SU-DHL-6 (cell line): ENCODE results near the gene MYOM3.
"Not testable (repeated sequence)": the region's sequence is repeated elsewhere in the genome, so short reads cannot be mapped to it uniquely, and the experiment has no call there.

ENCODE experiments used
- H2AFZ ChIP-seq: fragments of 200-600 bp; sonication (generic); 2 replicates; pipeline ENCODE4 v1.6.1; 2014; ENCODE audit warnings: low read depth, mild to moderate bottlenecking, moderate library complexity, mixed read lengths, antibody characterized with exemption, low read length; ENCODE audit not compliant: severe bottlenecking
- H3F3A ChIP-seq: fragments of 200-600 bp; shearing (Covaris generic); 2 replicates; pipeline ENCODE4 v1.6.0; 2016; ENCODE audit warnings: antibody characterized with exemption, mild to moderate bottlenecking; ENCODE audit not compliant: insufficient read depth
- H3K27ac ChIP-seq: fragments of 200-600 bp; sonication (generic); 2 replicates; pipeline ENCODE4 v1.5.1; 2016; ENCODE audit warnings: low read depth, mild to moderate bottlenecking, low read length, moderate library complexity, mixed read lengths
- H3K27me3 ChIP-seq: fragments of 200-600 bp; sonication (generic), shearing (Covaris generic); 2 replicates; pipeline ENCODE4 v1.6.0; 2014; ENCODE audit warnings: mild to moderate bottlenecking, low read length
- H3K36me3 ChIP-seq: fragments of 200-600 bp; sonication (generic); 2 replicates; pipeline ENCODE4 v1.6.1; 2014; ENCODE audit warnings: mild to moderate bottlenecking, low read length, mixed read lengths
- H3K4me2 ChIP-seq: fragments of 300-600, 200-600 bp; shearing (Covaris generic), sonication (generic); 2 replicates; pipeline ENCODE4 v1.6.0; 2014; ENCODE audit warnings: low read length, low read depth, mild to moderate bottlenecking; ENCODE audit not compliant: poor library complexity, severe bottlenecking
- H3K4me3 ChIP-seq: fragments of 200-600 bp; sonication (generic); 2 replicates; pipeline ENCODE4 v1.5.1; 2014; ENCODE audit warnings: antibody characterized with exemption, low read length, mild to moderate bottlenecking, mixed read lengths; ENCODE audit not compliant: insufficient read depth, poor library complexity, severe bottlenecking
- H3K79me2 ChIP-seq: fragments of 200-600 bp; sonication (generic); 2 replicates; pipeline ENCODE4 v1.6.1; 2014; ENCODE audit warnings: mild to moderate bottlenecking, low read length, moderate library complexity; ENCODE audit not compliant: insufficient read depth
- H3K9ac ChIP-seq: fragments of 200-600 bp; sonication (generic); 2 replicates; pipeline ENCODE4 v1.7.0; 2014; ENCODE audit warnings: mild to moderate bottlenecking, low read length
- H3K9me2 ChIP-seq: fragments of 200-600 bp; sonication (generic); replicated peaks from 2 replicates; pipeline ENCODE4 v1.6.1; 2014; ENCODE audit warnings: low read length; ENCODE audit not compliant: insufficient read depth
- H3K9me3 ChIP-seq: fragments of 200-600 bp; sonication (generic); 2 replicates; pipeline ENCODE4 v1.6.1; 2014; ENCODE audit warnings: low read length, mixed read lengths; ENCODE audit not compliant: insufficient read depth
- H4K20me1 ChIP-seq: fragments of 200-600 bp; sonication (generic); 2 replicates; pipeline ENCODE4 v1.6.1; 2014; ENCODE audit warnings: low read depth, mild to moderate bottlenecking, antibody characterized with exemption, low read length, moderate library complexity, mixed read lengths
- EZH2phosphoT487 ChIP-seq: fragments of 200-600 bp; sonication (generic), shearing (Covaris generic); conservative IDR thresholded peaks from 2 replicates; pipeline ENCODE4 v1.6.1; 2018; ENCODE audit warnings: mild to moderate bottlenecking, antibody characterized with exemption, low read length, moderate library complexity, mixed read lengths
- TF ChIP-seq, protein P1 (sequence below): fragments of 200-600 bp; sonication (generic); IDR thresholded peaks from one replicate; pipeline ENCODE4 v1.5.1; 2017; ENCODE audit warnings: antibody characterized with exemption, mild to moderate bottlenecking, low read length, moderate library complexity; ENCODE audit not compliant: insufficient read depth, poor library complexity, severe bottlenecking

Gene MYOM3

DNA sequence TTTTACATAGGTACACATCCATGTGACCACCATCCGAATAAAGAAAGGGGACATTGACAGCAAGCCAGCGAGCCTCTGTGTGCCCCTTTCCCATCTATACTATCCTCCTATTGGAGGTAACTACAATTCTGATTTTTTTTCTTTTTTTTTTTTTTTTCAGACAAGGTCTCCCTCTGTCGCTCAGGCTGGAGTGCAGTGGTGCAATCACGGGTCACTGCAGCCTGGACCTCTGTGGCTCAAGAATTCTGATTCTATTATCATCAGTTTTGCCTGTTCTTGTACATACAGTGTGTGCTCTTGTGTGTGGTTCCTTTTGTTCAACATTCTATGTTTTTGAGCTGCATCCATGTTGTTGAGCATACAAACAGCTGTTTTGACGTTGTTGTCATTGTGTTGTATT lies 75.8 kb downstream of the MYOM3 start:
- Histone ChIP-seq H3K9ac (no peak overlapping the region), H3K4me2 (no peak overlapping the region), H3K27me3 (no peaks in the 10 kb centered on the region), H3K9me3 (no peaks in the 10 kb centered on the region), H4K20me1 (no peaks in the 10 kb centered on the region), H3K9me2 (no peaks in the 10 kb centered on the region), H2AFZ (no peak overlapping the region), H3K27ac (no peak overlapping the region), H3K79me2 (no peaks in the 10 kb centered on the region), H3K36me3 (no peaks in the 10 kb centered on the region), H3F3A (no peaks in the 10 kb centered on the region), H3K4me3 (no peak overlapping the region)
- TF ChIP-seq EZH2phosphoT487 = no peak
- TF ChIP-seq, protein P1, sequence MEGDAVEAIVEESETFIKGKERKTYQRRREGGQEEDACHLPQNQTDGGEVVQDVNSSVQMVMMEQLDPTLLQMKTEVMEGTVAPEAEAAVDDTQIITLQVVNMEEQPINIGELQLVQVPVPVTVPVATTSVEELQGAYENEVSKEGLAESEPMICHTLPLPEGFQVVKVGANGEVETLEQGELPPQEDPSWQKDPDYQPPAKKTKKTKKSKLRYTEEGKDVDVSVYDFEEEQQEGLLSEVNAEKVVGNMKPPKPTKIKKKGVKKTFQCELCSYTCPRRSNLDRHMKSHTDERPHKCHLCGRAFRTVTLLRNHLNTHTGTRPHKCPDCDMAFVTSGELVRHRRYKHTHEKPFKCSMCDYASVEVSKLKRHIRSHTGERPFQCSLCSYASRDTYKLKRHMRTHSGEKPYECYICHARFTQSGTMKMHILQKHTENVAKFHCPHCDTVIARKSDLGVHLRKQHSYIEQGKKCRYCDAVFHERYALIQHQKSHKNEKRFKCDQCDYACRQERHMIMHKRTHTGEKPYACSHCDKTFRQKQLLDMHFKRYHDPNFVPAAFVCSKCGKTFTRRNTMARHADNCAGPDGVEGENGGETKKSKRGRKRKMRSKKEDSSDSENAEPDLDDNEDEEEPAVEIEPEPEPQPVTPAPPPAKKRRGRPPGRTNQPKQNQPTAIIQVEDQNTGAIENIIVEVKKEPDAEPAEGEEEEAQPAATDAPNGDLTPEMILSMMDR = no peak

DNA sequence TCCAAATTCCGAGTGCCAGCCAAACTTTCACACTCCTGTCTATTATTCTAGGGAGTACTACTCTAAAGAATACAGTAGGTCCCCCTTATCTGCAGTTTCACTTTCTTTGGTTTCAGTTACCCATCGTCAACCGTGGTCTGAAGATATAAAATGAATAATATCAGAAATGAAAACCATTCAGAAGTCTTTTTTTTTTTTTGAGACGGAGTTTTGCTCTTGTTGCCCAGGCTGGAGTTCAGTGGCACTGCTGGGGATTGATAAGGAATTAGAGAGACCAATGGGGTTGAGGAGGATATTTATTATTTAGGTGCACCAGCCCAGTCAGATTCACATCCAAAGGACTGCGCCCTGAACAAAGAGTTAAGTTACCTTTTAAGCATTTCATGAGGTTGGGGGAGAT lies 79.0 kb downstream of the MYOM3 start:
- no peak overlapping the region for H3K4me2 ChIP-seq
- no peak for TF ChIP-seq EZH2phosphoT487
- TF ChIP-seq, protein P1 = no peak
- H3K9me3 ChIP-seq = no peaks in the 10 kb centered on the region
- H3K4me3 ChIP-seq = no peak overlapping the region
- H3K9me2 ChIP-seq = no peaks in the 10 kb centered on the region
- no peak overlapping the region for H2AFZ ChIP-seq
- H3F3A ChIP-seq = no peaks in the 10 kb centered on the region
- no peak overlapping the region for H3K9ac ChIP-seq
- H3K36me3 ChIP-seq = no peaks in the 10 kb centered on the region
- no peak overlapping the region for H3K27ac ChIP-seq
- H3K27me3 ChIP-seq = no peaks in the 10 kb centered on the region
- H4K20me1 ChIP-seq = no peaks in the 10 kb centered on the region
- no peaks in the 10 kb centered on the region for H3K79me2 ChIP-seq

DNA sequence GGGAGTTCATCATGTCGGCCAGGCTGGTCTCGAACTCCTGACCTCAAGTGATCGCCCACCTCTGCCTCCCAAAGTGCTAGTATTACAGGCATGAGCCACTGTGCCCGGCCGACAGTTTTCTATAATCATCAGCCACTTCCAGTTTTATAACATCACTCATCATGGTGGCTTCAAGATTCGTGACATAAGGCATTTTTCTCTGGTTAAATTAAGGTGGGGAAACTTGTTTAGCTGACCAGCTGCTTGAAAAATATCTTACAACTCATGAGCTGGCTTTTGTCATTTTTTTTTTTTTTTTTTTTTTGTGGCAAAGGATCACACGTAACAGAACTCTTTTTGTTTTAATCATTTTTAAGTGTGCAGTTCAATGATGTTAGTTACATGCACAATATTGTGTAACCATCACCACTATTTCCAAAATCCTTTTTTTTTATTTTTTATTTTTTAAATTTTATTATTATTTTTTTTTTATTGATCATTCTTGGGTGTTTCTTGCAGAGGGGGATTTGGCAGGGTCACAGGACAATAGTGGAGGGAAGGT lies 80.9 kb downstream of the MYOM3 start:
- not testable (repeated sequence) for H4K20me1 ChIP-seq, H3K27ac ChIP-seq, H3K9me3 ChIP-seq

DNA sequence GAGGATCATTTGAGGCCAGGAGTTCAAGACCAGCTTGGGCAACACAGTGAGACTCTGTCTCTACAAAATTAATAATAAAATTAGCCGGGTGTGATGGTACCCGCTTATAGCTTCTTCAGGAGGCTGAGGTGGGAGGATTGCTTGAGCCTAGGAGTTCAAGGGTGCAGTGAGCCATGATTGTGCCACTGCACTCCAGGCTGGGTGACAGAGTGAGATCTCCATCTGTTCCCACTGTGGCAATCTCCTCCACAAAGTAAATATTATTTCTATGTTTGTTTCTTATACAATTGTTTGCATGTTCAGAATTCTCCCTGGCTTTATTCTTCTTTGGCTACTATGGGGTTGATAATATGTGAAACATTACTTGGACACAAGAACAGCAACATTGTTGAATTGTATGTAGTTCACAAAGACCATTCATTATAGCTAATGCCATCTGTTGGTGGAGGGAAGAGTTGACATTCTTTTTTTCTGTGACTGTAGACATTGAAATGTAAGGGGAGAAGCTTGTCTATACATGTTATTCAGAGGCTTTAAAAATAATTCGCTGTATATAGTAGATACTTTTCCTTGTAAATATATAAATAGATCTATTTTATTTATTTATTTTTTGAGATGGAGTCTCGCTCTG lies 84.0 kb downstream of the MYOM3 start:
- H3F3A ChIP-seq = no peaks in the 10 kb centered on the region
- H3K4me3 ChIP-seq = no peak overlapping the region
- no peaks in the 10 kb centered on the region for H3K79me2 ChIP-seq
- no peak overlapping the region for H2AFZ ChIP-seq
- no peak overlapping the region for H3K9ac ChIP-seq
- TF ChIP-seq, protein P1 = peak; percentile 56
- no peak for TF ChIP-seq EZH2phosphoT487
- H4K20me1 ChIP-seq = no peaks in the 10 kb centered on the region
- H3K27ac ChIP-seq = no peak overlapping the region
- H3K36me3 ChIP-seq = no peaks in the 10 kb centered on the region
- no peaks in the 10 kb centered on the region for H3K9me3 ChIP-seq
- H3K9me2 ChIP-seq = no peaks in the 10 kb centered on the region
- H3K4me2 ChIP-seq = no peak overlapping the region
- H3K27me3 ChIP-seq = no peaks in the 10 kb centered on the region

More for the DNA sequence above, 80.9 kb downstream of the MYOM3 start:
- H3K4me2 ChIP-seq, H3K9me2 ChIP-seq, H2AFZ ChIP-seq, H3K27me3 ChIP-seq, H3K4me3 ChIP-seq, H3F3A ChIP-seq, H3K36me3 ChIP-seq, H3K79me2 ChIP-seq, H3K9ac ChIP-seq: not testable (repeated sequence)
